Esophagus muscularis mucosa (tissue), 4 donors: ENCODE data around the gene CHD3. TPM values are rescaled to one million over a fixed set of nuclear protein-coding genes. Genes with fewer than 3 reads are reported as not detected.

Experiments used
- DNase-seq: peaks from one replicate; pipeline ENCODE4 v3.0.0-alpha.2; 2017; ENCODE audit errors: extremely low spot score
- H3K27ac ChIP-seq, 4 donors: fragments of 200-600 bp; sonication (generic); replicated peaks in 1 of 4; 1 replicate in 3 of 4; 2 replicates in 1 of 4; pipeline ENCODE4 v1.5.1; 2016 to 2019; ENCODE audit warnings: mild to moderate bottlenecking in 1 of 4
- H3K27me3 ChIP-seq, 4 donors: fragments of 200-600 bp; sonication (generic); one replicate each; pipeline versions ENCODE4 v1.5.1 to v1.6.0; 2016 to 2019
- H3K36me3 ChIP-seq, 4 donors: fragments of 200-600 bp; sonication (generic); one replicate each; pipeline ENCODE4 v1.5.1; 2016 to 2019
- H3K4me1 ChIP-seq, 4 donors: fragments of 200-600 bp; sonication (generic); one replicate each; pipeline ENCODE4 v1.5.1; 2016 to 2019
- H3K4me3 ChIP-seq, 4 donors: fragments of 200-600 bp; sonication (generic); 1 replicate in 2 of 4; 2 replicates in 2 of 4; pipeline ENCODE4 v1.5.1; 2016 to 2019; ENCODE audit warnings: mild to moderate bottlenecking in 4 of 4, moderate library complexity in 1 of 4
- H3K9me3 ChIP-seq, 4 donors: fragments of 200-600 bp; sonication (generic); 1 replicate in 3 of 4; 2 replicates in 1 of 4; pipeline ENCODE4 v1.5.1; 2016 to 2019
- CTCF ChIP-seq, 3 experiments: fragments of 200-600 bp in 2 of 3; fragments of 450-650 bp in 1 of 3; sonication (generic) in 2 of 3; IDR thresholded peaks; one replicate each; pipeline ENCODE4 v1.5.1; 2017 to 2019; ENCODE audit warnings: antibody characterized with exemption in 3 of 3, mild to moderate bottlenecking in 2 of 3, moderate library complexity in 1 of 3
- EP300 ChIP-seq: sonication (generic); formaldehyde crosslinking; IDR thresholded peaks from one replicate; pipeline ENCODE4 v1.6.1; 2017; ENCODE audit warnings: antibody characterized with exemption
- POLR2A ChIP-seq: fragments of 450-650 bp; IDR thresholded peaks from one replicate; pipeline ENCODE4 v1.6.1; 2017; ENCODE audit warnings: antibody characterized with exemption, moderate library complexity, mild to moderate bottlenecking, low read depth
- POLR2AphosphoS5 ChIP-seq, 2 donors: sonication (generic); formaldehyde crosslinking; IDR thresholded peaks; one replicate each; pipeline ENCODE4 v1.6.1; 2017; ENCODE audit warnings: antibody characterized with exemption in 2 of 2
- WGBS: methylation state at CpG from one replicate; pipeline ENCODE4 v1.1.5; 2018; 5-methylcytosine and 5-hydroxymethylcytosine counted together
- intact Hi-C: fragments of 100-400 bp; cut with DNase I; formaldehyde crosslinking; loops from one replicate; pipeline ENCODE4 v1.15.1; 2023
- total RNA-seq, 4 donors: library from RNA; depleted of rRNA; stranded (reverse); fragments of >200 nt; gene quantifications; one replicate each; pipeline versions ENCODE4 v1.1.0 to v1.2.1, GENCODE V29; 2016

Gene CHD3
- total RNA-seq, 4 donors from 2014 or later, result 82.7 to 139 (median 111) TPM

GRCh38 chr17:7903154-7904103, 14.8 kb downstream of the CHD3 start:
- Histone ChIP-seq H3K4me1 (no peaks in the 10 kb centered on the region), H3K27me3 (no peaks in the 10 kb centered on the region), H3K4me3 (no peak overlapping the region), H3K36me3 (peaks cover 53 to 100% (median 97%) of the 10 kb centered on the region in 4 donors), H3K9me3 (no peaks in the 10 kb centered on the region), H3K27ac (no peak overlapping the region)
- intact Hi-C loops, result no loop called here
- DNase-seq, result no peak
- no peak for TF ChIP-seq EP300
- TF ChIP-seq POLR2A, result no peak
- TF ChIP-seq POLR2AphosphoS5 (IDR thresholded peaks at IDR 0.05), result no peak
- TF ChIP-seq CTCF (IDR thresholded peaks at IDR 0.05), result no peak
- WGBS, result 67% methylated on average over 22 of the region's 22 CpGs

- H3K4me1 ChIP-seq, result peaks cover under 1 to 3% (median 1%) of the 10 kb centered on the region in 4 donors
- no peak overlapping the region for H3K27ac ChIP-seq
- TF ChIP-seq CTCF (IDR thresholded peaks at IDR 0.05) (no peak), POLR2AphosphoS5 (IDR thresholded peaks at IDR 0.05) (no peak), EP300 (no peak), POLR2A (no peak)
- no peaks in the 10 kb centered on the region for H3K27me3 ChIP-seq
- H3K9me3 ChIP-seq, result no peaks in the 10 kb centered on the region
- intact Hi-C loops, result no loop called here
- WGBS, result 71% methylated on average over 1 of the region's 29 CpGs
- peaks cover 43 to 83% (median 78%) of the 10 kb centered on the region in 4 donors for H3K36me3 ChIP-seq
- DNase-seq, result no peak
- no peak overlapping the region for H3K4me3 ChIP-seq
Observed at GRCh38 chr17:7909089-7909488, 20.5 kb downstream of the CHD3 start.

GRCh38 chr17:7910281-7910680, 21.7 kb downstream of the CHD3 start:
- no peaks in the 10 kb centered on the region for H3K9me3 ChIP-seq
- no peak overlapping the region for H3K4me3 ChIP-seq
- intact Hi-C loops, result loop anchor here (5.0 kb wide), 1 partner anchor 147 kb away; no protein-coding TSS in a partner anchor
- H3K36me3 ChIP-seq, result peaks cover 41 to 71% (median 66%) of the 10 kb centered on the region in 4 donors
- H3K27me3 ChIP-seq, result no peaks in the 10 kb centered on the region
- no peak overlapping the region for H3K27ac ChIP-seq
- H3K4me1 ChIP-seq, result peaks cover 11 to 15% (median 13%) of the 10 kb centered on the region in 4 donors
- no peak for DNase-seq
- no peak for TF ChIP-seq POLR2AphosphoS5 (IDR thresholded peaks at IDR 0.05)
- TF ChIP-seq POLR2A, result no peak
- no peak for TF ChIP-seq EP300
- no peak for TF ChIP-seq CTCF (IDR thresholded peaks at IDR 0.05)
- WGBS, result 90% methylated on average over 15 of the region's 15 CpGs

GRCh38 chr17:7910711-7911110, 22.1 kb downstream of the CHD3 start:
- intact Hi-C loops, result loop anchor here (5.0 kb wide), 1 partner anchor 147 kb away; no protein-coding TSS in a partner anchor
- TF ChIP-seq CTCF (IDR thresholded peaks at IDR 0.05) (no peak), EP300 (no peak), POLR2AphosphoS5 (IDR thresholded peaks at IDR 0.05) (no peak), POLR2A (no peak)
- Histone ChIP-seq H3K4me1 (peaks cover 14 to 18% (median 16%) of the 10 kb centered on the region in 4 donors), H3K27ac (no peak overlapping the region), H3K9me3 (no peaks in the 10 kb centered on the region), H3K4me3 (no peak overlapping the region), H3K27me3 (no peaks in the 10 kb centered on the region), H3K36me3 (peaks cover 41 to 67% (median 62%) of the 10 kb centered on the region in 4 donors)
- no peak for DNase-seq
- 94% methylated on average over 13 of the region's 13 CpGs for WGBS
